HAP-1 (cell line): ENCODE measurements around the gene STK40.

Experiments
- DNase-seq, 2 experiments: peaks; one replicate each; pipeline ENCODE4 v3.0.0-alpha.2; 2016 to 2020; ENCODE audit warnings: low spot score in 2 of 2
- H3K27me3 ChIP-seq: fragments of 250-450 bp; sonication (Bioruptor Pico); 2 replicates; pipeline ENCODE4 v1.5.1; 2020; ENCODE audit warnings: low read depth, mild to moderate bottlenecking, moderate library complexity
- H3K36me3 ChIP-seq: fragments of 250-450 bp; sonication (Bioruptor Pico); replicated peaks from 2 replicates; pipeline ENCODE4 v1.5.1; 2020; ENCODE audit warnings: mild to moderate bottlenecking
- H3K4me1 ChIP-seq: fragments of 250-450 bp; sonication (Bioruptor Pico); 2 replicates; pipeline ENCODE4 v1.5.1; 2020; ENCODE audit warnings: mild to moderate bottlenecking
- H3K4me3 ChIP-seq: fragments of 250-450 bp; sonication (Bioruptor Pico); 2 replicates; pipeline ENCODE4 v1.5.1; 2020; ENCODE audit warnings: mild to moderate bottlenecking, moderate library complexity
- H3K9me3 ChIP-seq: fragments of 250-450 bp; sonication (Bioruptor Pico); 2 replicates; pipeline ENCODE4 v1.5.1; 2020; ENCODE audit warnings: mild to moderate bottlenecking, moderate library complexity
- in situ Hi-C: fragments of 300-500 bp; cut with MboI; formaldehyde crosslinking; loops from 3 replicates; pipeline ENCODE4 v1.14.3; 2020; ENCODE audit warnings: low sequenced_read_pairs, inconsistent platforms, mixed read lengths

STK40 gene

DNA sequence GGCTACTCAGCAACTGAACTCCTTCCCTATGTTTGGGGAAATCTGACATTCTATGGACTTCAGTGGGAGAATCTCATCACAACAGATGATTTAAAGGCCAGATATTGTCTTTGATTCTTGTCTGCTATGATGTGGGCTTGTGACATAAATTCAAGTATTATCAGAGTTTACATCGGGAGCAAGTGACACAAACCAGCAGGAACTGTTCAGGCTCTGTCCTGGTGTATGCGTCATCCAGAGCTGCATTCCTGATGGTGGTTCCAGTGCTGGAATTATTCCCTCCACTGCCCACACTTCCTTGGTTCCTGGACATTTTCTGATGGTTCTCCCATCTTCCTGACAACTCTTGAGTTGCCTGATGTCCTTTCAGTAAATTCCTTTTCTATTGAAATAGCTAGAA is 22.8 kb upstream of the STK40 start:
- Histone ChIP-seq H3K9me3 (no peaks in the 10 kb centered on the region; the same call in 1 of the 2 replicates), H3K27me3 (no peaks in the 10 kb centered on the region), H3K36me3 (no peaks in the 10 kb centered on the region), H3K4me3 (no peak overlapping the region), H3K4me1 (no peaks in the 10 kb centered on the region)
- no peak for DNase-seq
- in situ Hi-C loops: no loop called here

DNA sequence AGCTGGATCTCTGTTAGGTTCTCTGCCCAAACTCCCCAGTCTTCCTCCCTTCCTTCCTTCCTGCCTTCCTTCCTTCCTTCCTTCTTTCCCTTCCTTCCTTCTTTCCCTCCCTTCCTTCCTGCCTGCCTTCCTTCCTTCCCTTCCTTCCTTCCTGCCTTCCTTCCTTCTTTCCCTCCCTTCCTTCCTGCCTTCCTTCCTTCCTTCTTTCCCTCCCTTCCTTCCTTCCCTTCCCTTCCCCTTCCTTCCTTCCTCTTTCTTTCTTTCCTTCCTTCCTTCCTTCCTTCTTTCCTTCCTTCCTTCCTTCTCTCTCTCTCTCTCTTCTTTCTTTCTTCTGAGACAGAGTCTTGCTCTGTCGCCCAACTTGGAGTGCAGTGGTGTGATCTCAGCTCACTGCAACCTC is 20.7 kb upstream of the STK40 start:
- no peaks in the 10 kb centered on the region for H3K4me1 ChIP-seq
- in situ Hi-C loops: no loop called here
- H3K4me3 ChIP-seq: no peak overlapping the region
- no peaks in the 10 kb centered on the region for H3K9me3 ChIP-seq
- DNase-seq: no peak
- H3K27me3 ChIP-seq: no peaks in the 10 kb centered on the region
- H3K36me3 ChIP-seq: no peaks in the 10 kb centered on the region

DNA sequence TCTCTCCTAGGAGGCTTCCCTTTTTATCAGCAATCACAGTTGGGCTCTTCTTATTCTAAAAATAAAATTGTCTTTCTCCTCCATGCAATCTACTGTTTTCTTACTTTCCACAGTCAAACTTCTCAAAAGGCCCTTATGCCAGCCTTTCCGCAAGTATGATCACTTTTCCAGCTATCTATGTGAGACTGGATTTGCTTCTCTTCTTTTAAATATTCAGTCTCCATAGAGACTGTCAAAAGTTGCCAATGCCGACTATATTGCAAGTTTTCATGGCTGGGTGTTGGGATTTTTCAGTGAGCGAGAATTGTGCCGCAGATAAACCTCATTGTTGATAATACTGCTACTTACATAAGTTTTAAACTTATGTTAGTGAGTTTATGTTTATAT is 16.8 kb upstream of the STK40 start:
- DNase-seq: no peak
- H3K36me3 ChIP-seq: no peaks in the 10 kb centered on the region
- no peak overlapping the region for H3K4me3 ChIP-seq
- H3K4me1 ChIP-seq: peaks cover 5% of the 10 kb centered on the region; the same call in 1 of the 2 replicates
- H3K9me3 ChIP-seq: no peaks in the 10 kb centered on the region
- H3K27me3 ChIP-seq: no peaks in the 10 kb centered on the region
- in situ Hi-C loops: no loop called here

DNA sequence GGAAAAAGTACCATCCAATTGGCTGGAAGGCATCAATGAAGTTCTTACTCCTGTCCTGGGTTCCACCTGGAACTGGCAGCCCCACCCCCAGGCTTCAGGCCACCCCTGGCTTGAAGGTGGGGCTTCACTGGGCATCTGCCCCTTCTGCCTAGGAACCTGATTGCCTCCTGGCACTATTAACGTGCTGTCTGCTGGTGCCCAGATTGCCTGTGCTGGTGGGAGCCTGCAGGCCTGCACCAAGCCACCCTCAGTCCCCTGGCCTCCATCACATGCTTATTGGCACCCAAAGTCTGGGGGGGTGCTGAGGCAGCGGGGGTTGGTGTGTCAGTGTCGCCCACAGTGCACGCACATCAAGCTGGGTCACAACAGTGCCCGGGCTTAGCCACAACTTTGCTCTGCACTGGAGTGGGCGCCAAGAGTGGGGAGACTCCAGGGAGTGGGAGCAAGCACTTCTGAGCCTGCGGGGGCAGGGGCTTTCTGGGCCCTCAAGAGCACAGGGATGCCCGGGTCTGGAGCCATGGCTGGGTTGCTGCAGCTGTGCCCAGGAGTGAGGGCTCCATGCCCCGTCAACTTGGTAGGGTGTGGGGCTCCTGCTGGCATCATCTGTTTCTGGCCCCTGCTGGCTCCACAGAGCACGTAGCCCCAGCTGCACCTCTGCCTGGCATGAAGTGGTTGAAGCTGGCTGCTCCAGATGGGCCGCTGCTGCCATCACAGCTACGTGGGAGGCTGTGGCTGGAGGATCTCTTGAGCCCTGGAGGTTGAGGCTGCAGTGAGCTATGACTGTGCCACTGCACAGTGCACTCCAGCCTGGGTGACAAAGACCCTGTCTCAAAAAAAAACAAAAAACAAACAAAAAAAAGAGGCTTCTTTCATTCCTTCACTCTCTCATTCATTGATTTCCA is 16.1 kb upstream of the STK40 start:
- Histone ChIP-seq H3K4me1 (peaks cover 5% of the 10 kb centered on the region; the same call in 1 of the 2 replicates), H3K27me3 (no peaks in the 10 kb centered on the region), H3K36me3 (no peaks in the 10 kb centered on the region), H3K9me3 (no peaks in the 10 kb centered on the region), H3K4me3 (no peak overlapping the region; the same call in 1 of the 2 replicates)
- no peak for DNase-seq
- in situ Hi-C loops: no loop called here

DNA sequence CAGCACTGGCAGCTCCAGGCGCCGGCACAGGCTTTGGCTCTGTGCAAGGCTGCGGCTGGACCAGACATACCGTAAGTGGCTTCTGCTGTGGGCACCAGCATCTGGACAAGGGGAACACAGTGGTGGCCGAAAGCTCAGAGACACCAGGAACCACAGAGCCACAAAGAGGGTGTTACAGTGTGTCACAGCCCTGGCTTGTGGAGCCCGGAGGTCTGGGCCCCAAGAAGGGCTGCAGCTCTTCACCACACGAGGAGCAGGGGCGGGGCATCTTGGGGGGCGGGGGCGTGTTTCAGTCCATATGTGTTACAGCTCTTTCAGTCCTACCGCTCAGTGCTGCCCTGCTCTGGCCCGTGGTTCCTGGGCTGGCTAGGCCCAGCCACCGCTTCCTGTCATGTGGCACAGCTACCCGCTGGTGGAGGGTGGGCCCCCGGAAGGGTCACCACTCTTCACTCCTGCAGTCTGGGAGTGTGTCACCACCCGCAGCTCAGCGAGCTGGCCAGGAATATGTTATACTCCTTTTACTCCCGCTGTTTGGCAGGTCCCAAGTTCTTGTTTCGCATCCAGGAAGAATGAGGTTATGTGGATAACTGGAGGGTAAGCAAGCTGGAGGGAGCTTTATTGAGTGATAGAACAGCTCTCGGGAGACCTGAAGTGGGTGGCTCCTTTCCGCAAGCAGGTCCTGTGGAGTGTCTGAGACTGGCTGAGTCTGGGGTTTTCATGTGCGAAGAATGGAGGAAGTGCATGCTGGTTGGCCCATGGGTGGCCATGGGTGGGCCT is 15.3 kb upstream of the STK40 start:
- Histone ChIP-seq H3K4me3 (peak overlapping the region; percentile 16), H3K27me3 (no peaks in the 10 kb centered on the region), H3K36me3 (no peaks in the 10 kb centered on the region), H3K9me3 (no peaks in the 10 kb centered on the region), H3K4me1 (peaks cover 5% of the 10 kb centered on the region; the same call in 1 of the 2 replicates)
- DNase-seq: peak in 1 of 2 experiments; percentile 64
- in situ Hi-C loops: no loop called here

DNA sequence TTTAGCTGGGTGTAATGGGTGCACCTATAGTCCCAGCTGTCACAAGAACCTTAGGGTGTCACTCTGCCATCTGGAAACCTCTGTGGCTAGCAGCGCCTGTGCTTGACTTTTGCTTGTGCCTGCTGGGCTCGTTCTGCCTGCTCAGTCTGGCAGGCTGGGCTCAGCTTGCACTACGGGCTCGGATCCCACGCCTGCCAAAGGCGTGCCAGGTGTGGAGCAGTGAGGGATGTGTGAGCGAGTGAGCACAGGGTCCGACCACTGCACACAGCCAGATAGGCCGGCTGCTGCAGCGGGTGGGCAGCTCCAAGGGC is 14.7 kb upstream of the STK40 start:
- no peaks in the 10 kb centered on the region for H3K27me3 ChIP-seq
- in situ Hi-C loops: no loop called here
- H3K9me3 ChIP-seq: no peaks in the 10 kb centered on the region
- DNase-seq: no peak
- H3K4me3 ChIP-seq: no peak overlapping the region
- H3K4me1 ChIP-seq: peaks cover 5% of the 10 kb centered on the region; the same call in 1 of the 2 replicates
- no peaks in the 10 kb centered on the region for H3K36me3 ChIP-seq

DNA sequence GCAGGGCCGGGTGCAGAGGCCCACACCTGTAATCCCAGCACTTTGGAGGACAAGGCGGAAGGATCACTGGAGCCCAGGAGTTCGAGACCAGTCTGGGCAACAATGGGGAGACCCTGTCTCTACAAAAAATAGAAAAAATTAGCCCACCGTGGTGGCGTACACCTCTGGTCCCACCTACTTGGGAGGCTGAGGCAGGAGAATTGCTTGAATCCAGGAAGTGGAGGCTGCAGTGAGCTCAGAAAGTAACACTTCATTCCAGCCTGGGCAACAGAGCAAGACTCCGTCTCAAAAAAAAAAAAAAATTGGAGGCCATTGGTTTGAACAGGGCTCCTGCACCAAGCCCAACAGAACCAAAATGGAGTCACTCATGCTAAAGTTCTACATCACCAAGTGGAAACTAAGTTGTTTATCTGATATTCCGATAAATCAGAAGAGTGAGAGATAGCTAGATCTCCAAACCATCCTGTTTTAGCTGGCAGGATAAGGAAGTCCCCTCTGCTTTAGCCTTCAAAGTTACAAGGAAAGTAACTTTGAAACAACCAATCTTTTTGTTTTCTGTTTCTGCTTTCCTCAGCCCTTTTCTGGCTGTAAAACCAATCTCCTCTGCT is 12.8 kb upstream of the STK40 start:
- DNase-seq: no peak

DNA sequence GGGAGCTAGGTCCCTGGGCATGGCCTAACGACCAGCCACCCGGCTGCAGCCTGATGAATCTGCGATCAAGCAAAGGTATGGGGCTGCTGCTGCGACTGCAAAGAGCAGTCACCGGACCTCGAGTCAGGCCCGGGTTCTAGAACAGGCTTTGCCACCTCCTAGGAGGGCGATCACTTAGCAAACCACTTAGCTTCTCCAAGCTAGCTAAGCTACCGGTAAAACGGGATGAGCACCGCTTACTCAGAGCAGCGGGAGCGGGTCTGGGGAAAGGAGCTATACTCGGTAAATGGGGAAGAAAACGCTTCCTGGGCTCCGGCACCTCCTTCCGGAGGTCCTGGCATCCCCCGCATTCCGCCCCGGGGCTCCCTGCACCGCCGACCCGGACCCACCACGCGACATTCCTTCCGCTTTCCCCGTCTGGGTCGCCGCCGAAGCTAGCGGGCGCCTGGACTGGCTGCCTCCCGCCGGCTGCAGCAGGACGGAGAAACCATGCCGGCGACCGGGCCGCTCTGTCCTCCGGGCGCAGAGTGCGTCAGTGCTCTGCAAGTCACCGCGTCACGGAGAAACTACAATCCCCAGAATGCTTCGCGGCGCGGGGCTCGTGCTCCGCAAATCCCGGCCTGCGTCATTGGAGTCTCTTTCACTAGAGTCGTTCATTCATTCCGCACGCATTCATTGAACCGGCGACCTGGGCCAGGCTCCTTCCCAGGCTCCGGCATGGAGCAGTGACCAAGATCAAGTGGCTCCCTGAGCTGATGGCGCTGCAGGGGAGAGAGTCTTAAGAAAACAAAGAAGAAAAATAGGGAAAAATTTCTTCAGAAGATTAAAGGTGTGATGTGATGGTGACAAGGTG is 11.9 kb upstream of the STK40 start, which contains the start of gene LSM10:
TSS of gene LSM10 (minus strand) at position 531 of the 853 bp plus-strand sequence. CDS start 3,779 bp downstream, outside the sequence.
- in situ Hi-C loops: no loop called here
- Histone ChIP-seq H3K9me3 (no peaks in the 10 kb centered on the region), H3K4me3 (peak within 1 kb of the TSS; percentile 85), H3K36me3 (peaks cover 10% of the 10 kb centered on the region), H3K4me1 (peaks cover 5% of the 10 kb centered on the region; the same call in 1 of the 2 replicates), H3K27me3 (no peaks in the 10 kb centered on the region)
- peak; percentile 89 to 95 for DNase-seq

More for the DNA sequence above, 12.8 kb upstream of the STK40 start:
- Histone ChIP-seq H3K27me3 (no peaks in the 10 kb centered on the region), H3K4me1 (peaks cover 5% of the 10 kb centered on the region; the same call in 1 of the 2 replicates), H3K36me3 (peaks cover 4% of the 10 kb centered on the region), H3K4me3 (peak overlapping the region; percentile 85; the same call in 1 of the 2 replicates), H3K9me3 (no peaks in the 10 kb centered on the region)
- in situ Hi-C loops: no loop called here

DNA sequence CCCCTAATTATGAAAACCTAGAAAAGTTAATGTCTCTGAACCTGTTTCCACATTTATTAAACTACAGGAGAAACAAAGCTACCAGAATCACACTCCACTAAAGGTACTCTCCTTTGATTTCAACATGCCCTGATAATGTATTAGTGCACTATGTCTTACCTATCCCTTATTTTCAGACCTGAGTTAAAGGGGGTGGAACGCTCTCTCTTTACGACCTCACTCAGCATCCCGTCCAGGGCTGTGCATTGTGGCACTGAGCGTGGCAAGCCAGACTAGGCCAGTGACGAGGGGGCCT is 11.3 kb upstream of the STK40 start:
- peaks cover 13% of the 10 kb centered on the region for H3K36me3 ChIP-seq
- in situ Hi-C loops: no loop called here
- no peaks in the 10 kb centered on the region for H3K9me3 ChIP-seq
- H3K4me1 ChIP-seq: peaks cover 5% of the 10 kb centered on the region; the same call in 1 of the 2 replicates
- no peaks in the 10 kb centered on the region for H3K27me3 ChIP-seq
- DNase-seq: no peak
- peak overlapping the region; percentile 85 for H3K4me3 ChIP-seq

DNA sequence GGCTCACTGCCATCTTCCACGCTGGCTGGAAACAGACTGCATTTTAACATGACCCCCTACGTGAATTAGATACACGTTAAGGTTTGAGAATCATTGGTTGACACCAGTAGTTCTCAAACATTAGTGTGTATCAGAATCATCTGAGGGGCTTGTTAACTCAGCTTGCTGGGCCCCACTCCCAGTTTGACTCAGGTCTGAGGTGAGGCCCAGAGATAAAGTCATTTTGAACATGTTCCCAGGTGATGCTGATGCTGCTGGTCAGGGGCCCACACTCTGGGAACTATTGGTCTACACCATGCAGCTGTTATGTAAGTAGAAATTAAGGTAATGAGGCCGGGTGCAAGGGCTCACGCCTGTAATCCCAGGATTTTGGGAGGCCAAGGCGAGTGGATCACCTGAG is 10.6 kb upstream of the STK40 start:
- DNase-seq: no peak
- in situ Hi-C loops: no loop called here
- Histone ChIP-seq H3K4me3 (peak overlapping the region; percentile 85; the same call in 1 of the 2 replicates), H3K27me3 (no peaks in the 10 kb centered on the region), H3K4me1 (peaks cover 5% of the 10 kb centered on the region; the same call in 1 of the 2 replicates), H3K36me3 (peaks cover 16% of the 10 kb centered on the region), H3K9me3 (no peaks in the 10 kb centered on the region)

DNA sequence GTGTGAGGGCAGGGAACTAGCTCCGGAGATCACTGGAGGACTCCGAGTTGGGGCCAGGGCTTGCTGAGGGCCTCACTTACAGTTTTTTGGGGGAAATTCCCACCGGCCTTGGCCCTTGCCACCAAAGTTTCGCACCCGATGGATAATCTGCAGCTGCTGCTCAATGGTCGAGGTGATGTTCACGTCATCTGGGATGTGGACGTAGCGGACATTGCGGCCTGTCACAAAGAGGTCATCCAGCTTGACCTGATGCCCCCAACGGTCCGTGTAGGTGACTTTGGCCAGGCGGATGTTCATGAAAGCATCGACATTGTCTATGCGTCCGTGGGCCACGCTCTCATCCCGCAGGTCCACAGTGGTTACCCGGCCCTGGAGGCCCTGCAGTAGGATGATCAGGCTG is 8.0 kb upstream of the STK40 start:
- H3K4me3 ChIP-seq: no peak overlapping the region
- no peaks in the 10 kb centered on the region for H3K27me3 ChIP-seq
- H3K9me3 ChIP-seq: no peaks in the 10 kb centered on the region
- H3K4me1 ChIP-seq: peaks cover 5% of the 10 kb centered on the region; the same call in 1 of the 2 replicates
- in situ Hi-C loops: no loop called here
- H3K36me3 ChIP-seq: peaks cover 22% of the 10 kb centered on the region
- no peak for DNase-seq

DNA sequence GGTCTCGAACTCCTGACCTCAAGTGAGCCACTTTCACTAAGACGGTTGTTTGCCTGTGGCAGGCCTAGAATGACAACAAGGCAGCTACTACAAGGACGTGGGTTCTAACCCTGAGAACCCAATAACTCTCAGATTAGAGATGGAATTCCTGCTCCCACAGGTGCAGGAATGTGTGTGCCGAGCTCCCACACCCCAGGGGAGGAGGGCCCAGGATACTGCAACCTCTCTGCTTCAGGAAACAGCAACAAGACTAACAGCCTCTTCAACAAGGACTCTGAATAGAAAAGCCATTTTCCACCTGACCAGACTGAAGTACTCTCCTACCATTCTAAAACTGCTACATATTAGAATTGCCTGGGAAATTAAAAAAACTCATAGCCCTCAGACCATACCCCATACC is 7.1 kb upstream of the STK40 start:
- no peak overlapping the region for H3K4me3 ChIP-seq
- H3K27me3 ChIP-seq: no peaks in the 10 kb centered on the region
- H3K4me1 ChIP-seq: peaks cover 1% of the 10 kb centered on the region; the same call in 1 of the 2 replicates
- DNase-seq: no peak
- in situ Hi-C loops: no loop called here
- no peaks in the 10 kb centered on the region for H3K9me3 ChIP-seq
- H3K36me3 ChIP-seq: peaks cover 22% of the 10 kb centered on the region

DNA sequence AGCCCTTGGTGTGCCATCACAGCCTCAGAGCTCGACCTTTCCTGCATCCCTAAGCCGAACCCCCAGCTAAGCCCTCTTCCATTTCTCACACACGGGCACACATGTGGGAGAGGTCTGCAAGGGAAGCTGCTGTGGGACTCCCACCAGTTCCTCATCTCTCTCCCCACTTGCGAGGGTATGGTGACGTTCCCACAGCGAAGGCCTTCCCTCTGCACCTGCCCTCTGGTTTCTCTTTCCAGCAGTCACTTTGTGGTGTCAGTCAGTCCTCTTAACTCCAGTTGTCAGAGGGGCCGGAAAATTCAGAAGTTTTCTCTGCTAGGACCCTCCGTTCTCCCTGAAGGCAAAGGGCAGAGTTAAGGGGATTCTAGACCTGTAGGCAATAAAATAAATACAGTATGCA is 5.5 kb upstream of the STK40 start:
- in situ Hi-C loops: no loop called here
- Histone ChIP-seq H3K4me3 (no peak overlapping the region), H3K27me3 (no peaks in the 10 kb centered on the region), H3K4me1 (peaks cover 15% of the 10 kb centered on the region), H3K36me3 (peaks cover 22% of the 10 kb centered on the region), H3K9me3 (no peaks in the 10 kb centered on the region)
- DNase-seq: no peak
